Panc1 (cell line): ENCODE results near the gene MTOR. TPM values are rescaled to one million over a fixed set of nuclear protein-coding genes. Genes with fewer than 3 reads are reported as not detected.

Source experiments
- ATAC-seq: fragments of 200-7000 bp; cut with Tn5 transposase; 2 replicates; pipeline ENCODE4 v1.9.1; 2020; ENCODE audit warnings: mild to moderate bottlenecking, moderate library complexity
- BruUV-seq: library from RNA; stranded (reverse); fragments of 400-500 nt; replicated peaks from 2 replicates; lab custom pipeline; 2021; lab: Mats Ljungman, UMichigan
- CTCF ChIA-PET: fragments of 300-600 bp; sonication (Branson Sonifier 250); formaldehyde crosslinking; loops from one replicate; lab custom pipeline; 2022; ENCODE audit warnings: antibody characterized with exemption; lab: Charles Lee
- POLR2A ChIA-PET: fragments of 300-600 bp; sonication (Branson Sonifier 250); formaldehyde crosslinking; loops from one replicate; lab custom pipeline; 2022; ENCODE audit warnings: antibody characterized with exemption; lab: Charles Lee
- DNase-seq: peaks from one replicate; pipeline ENCODE4 v3.0.0-alpha.2; 2010; ENCODE audit warnings: low read depth, low spot score
- H3K27ac ChIP-seq: 2 replicates; pipeline ENCODE4 v1.5.1; 2011; ENCODE audit warnings: mild to moderate bottlenecking, low read length, inconsistent platforms
- H3K27me3 ChIP-seq: fragments of 200-500 bp; sonication (Bioruptor generic); 2 replicates; pipeline ENCODE4 v1.6.0; 2014; ENCODE audit warnings: low read length, inconsistent platforms; ENCODE audit not compliant: control insufficient read depth, insufficient read depth
- H3K36me3 ChIP-seq: fragments of 200-500 bp; sonication (Bioruptor generic); 2 replicates; pipeline ENCODE4 v1.5.1; 2014; ENCODE audit warnings: inconsistent platforms, mild to moderate bottlenecking, low read length, moderate library complexity; ENCODE audit not compliant: control insufficient read depth, insufficient read depth
- H3K4me1 ChIP-seq: 2 replicates; pipeline ENCODE4 v1.5.1; 2011; ENCODE audit warnings: inconsistent platforms, mild to moderate bottlenecking, low read length, moderate library complexity; ENCODE audit not compliant: control insufficient read depth, insufficient read depth
- H3K4me3 ChIP-seq, 2 experiments: 2 replicates each; pipeline ENCODE4 v1.5.1; 2011 to 2012; ENCODE audit warnings: low read depth in 2 of 2, low read length in 2 of 2, mild to moderate bottlenecking in 2 of 2, inconsistent platforms in 1 of 2, moderate library complexity in 1 of 2
- H3K9me3 ChIP-seq: fragments of 200-500 bp; sonication (Bioruptor generic); 2 replicates; pipeline ENCODE4 v1.5.1; 2014; ENCODE audit warnings: low read depth, mild to moderate bottlenecking, inconsistent platforms, low read length, moderate library complexity; ENCODE audit not compliant: control insufficient read depth, insufficient read depth
- CTCF ChIP-seq: fragments of 450-650 bp; IDR thresholded peaks from 2 replicates; pipeline ENCODE4 v1.5.1; 2017; ENCODE audit warnings: mild to moderate bottlenecking
- POLR2AphosphoS5 ChIP-seq: IDR thresholded peaks from 2 replicates; pipeline ENCODE4 v1.6.1; 2012; ENCODE audit warnings: mild to moderate bottlenecking, low read depth, low read length, moderate library complexity
- REST ChIP-seq, 2 experiments: IDR thresholded peaks; 2 replicates each; pipeline ENCODE4 v1.6.1; 2011 to 2012; ENCODE audit warnings: low read depth in 2 of 2, control low read depth in 1 of 2, low read length in 1 of 2, mild to moderate bottlenecking in 1 of 2, moderate library complexity in 1 of 2; ENCODE audit not compliant: insufficient read depth in 1 of 2
- SIN3A ChIP-seq: IDR thresholded peaks from 2 replicates; pipeline ENCODE4 v1.6.1; 2012; ENCODE audit warnings: low read depth, mild to moderate bottlenecking, low read length, moderate library complexity, borderline replicate concordance; ENCODE audit not compliant: insufficient read depth
- TCF7L2 ChIP-seq: IDR thresholded peaks from 2 replicates; pipeline ENCODE4 v1.6.1; 2011; ENCODE audit warnings: mild to moderate bottlenecking, low read depth, low read length, inconsistent platforms
- in situ Hi-C: cut with HindIII; loops from 2 replicates; pipeline ENCODE4 v1.10.0; 2016; ENCODE audit warnings: low sequenced_read_pairs, low pct_unique_long_range_greater_than_20kb
- intact Hi-C: fragments of 100-400 bp; cut with micrococcal nuclease; formaldehyde crosslinking; loops from one replicate; pipeline ENCODE4 v1.10.0; 2022; ENCODE audit not compliant: unreplicated experiment
- total RNA-seq: library from RNA; stranded (reverse); gene quantifications from one replicate; pipeline ENCODE4 v1.2.1, GENCODE V29; 2021; ENCODE audit not compliant: unreplicated experiment

The MTOR gene
- total RNA-seq, 1 experiment from 2014 or later: 71.2 TPM

DNA sequence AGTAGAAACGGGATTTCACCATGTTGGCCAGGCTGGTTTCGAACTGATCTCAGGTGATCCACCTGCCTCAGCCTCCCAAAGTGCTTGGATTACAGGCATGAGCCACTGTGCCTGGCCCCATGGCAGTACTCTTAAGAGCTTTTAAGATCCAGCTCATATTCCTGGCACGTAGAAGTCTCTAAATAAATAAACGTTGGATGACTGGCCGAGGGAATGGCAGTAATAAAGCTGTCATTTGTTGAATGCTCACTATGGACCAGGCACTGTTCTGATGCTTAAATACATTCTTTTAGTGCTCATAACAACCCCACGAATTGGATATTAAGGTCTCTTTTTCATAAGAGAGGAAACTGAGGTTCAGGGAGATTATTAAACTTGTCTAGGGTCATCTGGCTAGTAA is 31.5 kb upstream of the MTOR start:
- ATAC-seq (no peak), DNase-seq (no peak)
- Histone ChIP-seq H3K9me3 (no peaks in the 10 kb centered on the region), H3K4me3 (no peak overlapping the region), H3K4me1 (no peaks in the 10 kb centered on the region), H3K27me3 (no peaks in the 10 kb centered on the region), H3K27ac (no peak overlapping the region), H3K36me3 (no peaks in the 10 kb centered on the region)
- no TSS peak for BruUV-seq
- ChIA-PET CTCF (no interaction called here), POLR2A (no interaction called here)
- TF ChIP-seq CTCF: no peak
- TF ChIP-seq REST (IDR thresholded peaks at IDR 0.05; ENCODE audit: insufficient read depth in 1 of 2, low read depth in 2 of 2, low read length in 1 of 2): no peak
- no peak for TF ChIP-seq SIN3A
- no peak for TF ChIP-seq TCF7L2
- no peak for TF ChIP-seq POLR2AphosphoS5
- intact Hi-C loops: no loop called here
- in situ Hi-C loops: no loop called here

GRCh38 chr1:11291049-11291448 is 28.7 kb upstream of the MTOR start:
- ATAC-seq (no peak), DNase-seq (no peak)
- H3K27me3 ChIP-seq: no peaks in the 10 kb centered on the region
- no peaks in the 10 kb centered on the region for H3K4me1 ChIP-seq
- no peak overlapping the region for H3K4me3 ChIP-seq
- intact Hi-C loops: no loop called here
- H3K9me3 ChIP-seq: no peaks in the 10 kb centered on the region
- H3K27ac ChIP-seq: no peak overlapping the region
- TF ChIP-seq CTCF (no peak), SIN3A (no peak), POLR2AphosphoS5 (no peak)
- CTCF ChIA-PET: no interaction called here
- no TSS peak for BruUV-seq
- POLR2A ChIA-PET: no interaction called here
- in situ Hi-C loops: no loop called here
- H3K36me3 ChIP-seq: no peaks in the 10 kb centered on the region
